Parietal lobe (tissue), 2 donors: ENCODE measurements around the gene RBM26. TPM values are rescaled to one million over a fixed set of nuclear protein-coding genes. Genes with fewer than 3 reads are reported as not detected.

Experiments
- small RNA-seq: library from RNA; depleted of rRNA; stranded (forward); fragments of <200 nt; gene quantifications from one replicate; pipeline ENCODE3, GENCODE V24; 2014; ENCODE audit warnings: low replicate concordance
- total RNA-seq: library from RNA; depleted of rRNA; stranded (reverse); fragments of >200 nt; gene quantifications from one replicate; pipeline ENCODE4 v1.2.3, GENCODE V29; 2014

The RBM26 gene
- 91.4 TPM for total RNA-seq

GRCh38 chr13:79405831-79406596 is at the start of gene RBM26:
Gene RBM26 (minus strand): TSS chr13:79406255. CDS start chr13:79405774, 481 bp downstream.

Small RNA genes lying within 50 kb of the gene (small RNA-seq; reads per million reads assigned to genes)
- not detected for gene RNA5SP33

Other genes starting within 250 kb of the RBM26 start
- gene NDFIP2, start 74.9 kb upstream of the RBM26 start, total RNA-seq = 54.8 TPM